GM12891 (cell line): ENCODE measurements around the gene PPP1R8.
"Not testable (repeated sequence)": the region's sequence is repeated elsewhere in the genome, so short reads cannot be mapped to it uniquely, and the experiment has no call there.

Experiments used
- DNase-seq: peaks from one replicate; pipeline ENCODE4 v3.0.0; 2011; ENCODE audit warnings: low spot score; ENCODE audit not compliant: insufficient read length
- FAIRE-seq: peaks from 2 replicates; lab custom pipeline; 2011; peaks lifted over from hg19 to GRCh38; lab: Jason Lieb, UNC
- PAX5 ChIP-seq: IDR thresholded peaks from 2 replicates; pipeline ENCODE4 v1.6.1; 2011; ENCODE audit warnings: low read length, moderate library complexity, mild to moderate bottlenecking; ENCODE audit not compliant: insufficient read depth, severe bottlenecking
- POLR2A ChIP-seq: IDR thresholded peaks from 2 replicates; pipeline ENCODE4 v1.6.1; 2011; ENCODE audit warnings: low read depth, low read length, control low read depth
- POLR2AphosphoS5 ChIP-seq: IDR thresholded peaks from 2 replicates; pipeline ENCODE4 v1.6.1; 2011; ENCODE audit warnings: low read depth, low read length, control low read depth
- POU2F2 ChIP-seq: IDR thresholded peaks from 2 replicates; pipeline ENCODE4 v1.6.1; 2011; ENCODE audit warnings: low read depth, mild to moderate bottlenecking, control low read depth, low read length, moderate library complexity
- SPI1 ChIP-seq: IDR thresholded peaks from 2 replicates; pipeline ENCODE4 v1.6.1; 2011; ENCODE audit warnings: low read depth, low read length, control low read depth
- TAF1 ChIP-seq: IDR thresholded peaks from 2 replicates; pipeline ENCODE4 v1.6.1; 2011; ENCODE audit warnings: low read depth, low read length, control low read depth

PPP1R8 gene

DNA sequence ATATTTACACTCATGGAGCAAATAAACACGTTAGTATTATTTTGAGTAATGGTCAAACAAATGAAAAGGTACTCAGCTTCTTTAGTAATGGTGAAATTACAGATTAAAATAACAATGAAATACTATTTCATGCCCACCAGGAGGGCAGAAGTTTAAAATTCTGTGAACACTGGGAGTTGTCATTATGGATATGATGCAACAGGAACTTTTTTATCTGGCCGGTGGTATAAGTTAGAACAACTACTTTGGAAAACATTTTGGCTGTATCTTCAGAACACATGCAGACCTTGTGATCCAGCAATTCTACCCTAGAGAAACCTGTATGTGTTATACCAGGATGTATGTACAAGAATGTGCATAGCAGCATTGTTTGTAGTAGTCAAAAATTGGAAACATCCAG lies 23.2 kb upstream of the PPP1R8 start:
- no peak for FAIRE-seq
- no peak for DNase-seq
- TF ChIP-seq POU2F2 (no peak), TAF1 (no peak)

DNA sequence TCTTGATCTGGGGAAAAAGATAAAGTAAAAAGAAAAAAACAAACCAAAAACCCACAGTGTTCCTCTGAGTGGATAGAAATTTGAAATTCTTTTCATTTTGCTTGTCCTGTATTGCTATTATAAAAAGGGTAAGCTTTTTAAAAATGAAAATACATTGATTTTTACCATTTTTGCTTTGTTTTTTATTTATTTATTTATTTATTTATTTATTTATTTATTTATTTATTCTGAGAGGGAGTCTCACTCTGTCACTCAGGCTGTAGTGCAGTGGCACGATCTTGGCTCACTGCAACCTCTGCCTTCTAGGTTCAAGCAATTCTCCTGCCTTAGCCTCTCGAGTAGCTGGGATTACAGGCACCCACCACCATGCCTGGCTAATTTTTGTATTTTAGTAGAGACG lies 22.5 kb upstream of the PPP1R8 start:
- FAIRE-seq, DNase-seq: not testable (repeated sequence)

DNA sequence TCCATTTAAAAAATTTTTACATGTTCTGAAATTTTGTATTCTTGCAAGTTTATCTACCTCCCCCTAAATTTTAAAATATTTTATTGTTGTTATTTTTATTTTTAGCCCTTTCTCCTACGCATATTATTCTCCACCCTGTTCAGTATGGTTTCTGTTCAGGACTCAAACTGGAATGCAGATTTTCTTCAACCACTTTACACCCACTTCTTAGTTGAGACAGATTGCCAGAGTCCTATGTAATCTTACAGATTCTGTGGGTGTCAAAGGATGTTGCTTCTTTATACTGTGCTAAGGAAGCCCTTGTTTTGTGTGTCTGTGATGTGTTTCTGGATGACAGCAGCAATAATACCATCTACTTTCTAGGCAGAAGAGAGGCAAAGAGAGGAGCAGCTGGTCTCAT lies 20.7 kb upstream of the PPP1R8 start:
- TF ChIP-seq PAX5 = no peak
- DNase-seq = no peak
- FAIRE-seq = no peak

DNA sequence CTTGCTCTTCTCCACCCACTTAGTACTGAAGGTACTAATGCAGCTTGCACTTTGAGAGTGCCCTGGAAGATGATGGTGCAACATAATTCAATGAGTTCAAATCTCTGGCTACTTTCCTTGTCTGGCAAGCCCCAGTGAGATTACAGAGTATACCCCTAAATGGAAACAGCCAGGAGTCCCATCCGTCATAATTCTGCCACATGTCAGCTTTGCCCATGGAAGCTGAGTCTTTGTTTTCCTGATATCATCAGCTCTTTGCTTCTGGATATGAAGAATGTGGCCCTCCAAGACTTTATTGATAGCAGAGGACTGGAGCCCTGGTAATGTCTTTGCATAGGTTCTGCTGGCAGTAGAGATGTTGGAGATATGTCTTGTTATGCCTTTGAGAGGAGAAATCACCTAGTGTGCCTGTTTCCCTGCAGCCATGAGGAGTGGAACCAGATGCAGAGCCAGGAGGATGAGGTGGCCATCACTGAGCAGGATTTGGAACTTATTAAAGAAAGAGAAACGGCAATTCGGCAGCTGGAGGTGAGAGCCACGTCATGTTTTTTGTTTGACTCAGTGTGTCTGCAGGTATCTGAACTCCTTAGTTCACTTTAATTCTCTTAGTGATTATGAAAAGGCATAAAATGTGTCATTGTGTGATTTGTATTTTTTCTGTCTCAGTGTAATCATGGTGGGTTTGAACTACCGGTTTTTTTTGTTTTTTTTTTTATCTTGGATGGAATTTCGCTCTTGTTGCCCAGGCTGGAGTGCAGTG lies 18.7 kb upstream of the PPP1R8 start:
- TF ChIP-seq POLR2A (no peak), POLR2AphosphoS5 (no peak), SPI1 (no peak), POU2F2 (no peak), TAF1 (no peak), PAX5 (no peak)
- FAIRE-seq = no peak
- DNase-seq = no peak

DNA sequence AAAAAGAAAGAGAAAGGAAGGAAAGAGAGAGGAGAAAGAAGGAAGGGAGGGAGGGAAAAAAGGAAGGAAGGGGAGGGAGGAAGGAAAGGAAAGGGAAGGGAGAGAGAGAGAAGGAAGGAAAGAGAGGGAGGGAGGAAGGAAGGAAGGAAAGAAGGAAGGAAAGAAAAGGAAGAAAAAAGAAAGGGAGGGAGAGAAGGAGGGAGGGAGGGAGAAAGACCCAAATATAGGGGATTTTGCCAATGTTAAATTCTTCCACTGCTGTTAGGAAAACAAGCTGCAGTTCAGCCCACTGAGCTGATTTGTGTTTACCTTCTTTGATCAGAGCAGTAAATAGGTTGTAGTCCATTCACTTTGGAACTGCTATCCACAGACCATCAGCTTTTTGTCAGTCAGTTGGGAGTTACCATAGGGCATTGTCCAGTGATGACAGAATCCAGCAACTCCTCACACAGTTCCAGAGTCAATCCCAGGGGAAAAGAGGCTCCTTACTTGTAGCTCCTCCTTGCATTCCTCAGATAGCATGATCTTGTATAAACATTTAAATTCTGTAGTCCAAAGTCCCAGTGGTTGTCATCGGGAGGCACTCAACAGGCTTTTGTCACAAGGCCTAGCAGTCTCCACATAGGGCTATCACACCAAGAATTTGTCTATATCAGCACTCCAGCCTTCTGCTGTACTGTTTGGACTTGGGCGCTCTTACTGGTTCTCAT lies 13.5 kb upstream of the PPP1R8 start:
- FAIRE-seq (no peak), DNase-seq (no peak)
- no peak for TF ChIP-seq POLR2A
- TF ChIP-seq POU2F2 = no peak
- no peak for TF ChIP-seq PAX5

DNA sequence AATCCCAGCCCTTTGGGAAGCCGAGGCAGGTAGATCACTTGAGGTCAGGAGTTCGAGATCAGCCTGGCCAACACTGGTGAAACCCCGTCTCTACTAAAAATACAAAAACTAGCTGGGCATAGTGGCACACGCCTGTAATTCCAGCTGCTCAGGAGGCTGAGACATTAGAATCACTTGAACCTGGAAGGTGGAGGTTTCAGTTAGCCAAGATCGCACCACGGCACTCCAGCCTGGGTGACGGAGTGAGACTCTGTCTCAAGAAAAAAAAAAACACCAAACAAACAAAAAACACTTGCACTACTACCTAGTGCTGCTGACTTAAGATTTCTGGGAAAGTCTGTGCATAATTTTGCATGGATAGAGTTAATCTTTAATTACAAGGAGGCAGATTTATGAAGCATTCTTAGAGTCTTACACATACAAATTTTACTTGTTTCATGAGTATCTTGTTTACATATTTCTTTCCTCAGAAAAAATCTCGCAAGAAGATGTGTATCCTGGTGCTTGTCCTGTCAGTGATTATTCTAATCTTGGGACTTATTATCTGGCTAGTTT lies 8.7 kb upstream of the PPP1R8 start:
- FAIRE-seq (no peak), DNase-seq (no peak)
- TF ChIP-seq PAX5 (no peak), TAF1 (no peak), POLR2A (no peak), SPI1 (no peak), POU2F2 (no peak), POLR2AphosphoS5 (no peak)

DNA sequence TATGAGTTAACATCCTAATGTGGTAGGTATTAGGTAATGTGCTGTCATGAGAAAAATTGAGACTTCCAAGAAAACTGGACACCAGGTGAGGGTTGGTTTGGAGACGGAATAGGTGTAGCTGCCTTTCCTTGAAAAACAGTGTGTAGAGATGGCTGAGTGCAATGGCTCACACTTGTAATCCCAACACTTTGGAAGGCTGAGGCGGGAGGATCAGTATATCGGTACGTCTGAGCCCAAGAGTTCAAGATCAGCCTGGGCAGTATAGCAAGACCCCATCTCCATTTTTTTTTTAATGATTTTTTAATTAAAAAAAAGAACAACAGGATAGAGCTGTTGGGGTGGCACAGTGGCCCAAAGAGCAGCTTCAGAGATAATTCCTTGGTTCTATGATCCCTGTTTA lies 6.8 kb upstream of the PPP1R8 start:
- no peak for TF ChIP-seq SPI1
- no peak for TF ChIP-seq TAF1
- TF ChIP-seq POLR2A = no peak
- no peak for TF ChIP-seq PAX5
- no peak for TF ChIP-seq POU2F2
- no peak for TF ChIP-seq POLR2AphosphoS5
- FAIRE-seq = no peak
- DNase-seq = no peak

DNA sequence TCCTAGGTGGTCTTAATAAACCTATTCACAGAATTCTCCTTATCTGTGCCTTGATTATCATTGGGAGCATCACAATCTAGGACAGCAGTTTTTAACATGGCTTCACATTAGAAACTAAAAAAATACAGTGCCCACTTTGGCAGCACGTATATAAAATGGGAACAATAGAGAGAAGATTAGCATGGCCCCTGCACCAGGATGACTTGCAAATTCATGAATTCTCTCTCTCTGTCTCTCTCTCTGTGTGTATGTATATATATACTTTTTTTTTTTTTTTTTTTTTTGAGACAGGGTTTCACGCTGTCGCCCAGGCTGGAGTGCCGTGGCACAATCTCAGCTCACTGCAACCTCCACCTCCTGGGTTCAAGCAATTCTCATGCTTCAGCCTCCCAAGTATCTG lies 6.2 kb upstream of the PPP1R8 start:
- FAIRE-seq (no peak), DNase-seq (no peak)
- no peak for TF ChIP-seq POLR2A

DNA sequence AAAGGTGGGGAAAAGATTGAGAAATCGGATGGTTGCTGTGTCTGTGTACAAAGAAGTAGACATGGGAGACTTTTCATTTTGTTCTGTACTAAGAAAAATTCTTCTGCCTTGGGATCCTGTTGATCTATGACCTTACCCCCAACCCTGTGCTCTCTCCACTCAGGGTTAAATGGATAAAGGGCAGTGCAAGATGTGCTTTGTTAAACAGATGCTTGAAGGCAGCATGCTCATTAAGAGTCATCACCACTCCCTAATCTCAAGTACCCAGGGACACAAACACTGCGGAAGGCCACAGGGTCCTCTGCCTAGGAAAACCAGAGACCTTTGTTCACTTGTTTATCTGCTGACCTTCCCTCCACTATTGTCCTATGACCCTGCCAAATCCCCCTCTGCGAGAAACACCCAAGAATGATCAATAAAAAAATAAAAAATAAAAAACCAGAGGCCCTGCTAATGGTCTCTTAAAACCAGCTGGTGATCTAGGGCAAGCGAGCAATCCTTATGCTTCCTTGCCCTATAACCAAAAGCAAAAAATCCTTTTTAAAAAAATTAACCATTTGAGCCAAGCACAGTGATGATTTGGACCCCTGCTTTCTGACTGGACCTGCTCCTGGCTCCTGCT lies 1.1 kb upstream of the PPP1R8 start:
- not testable (repeated sequence) for FAIRE-seq, DNase-seq

DNA sequence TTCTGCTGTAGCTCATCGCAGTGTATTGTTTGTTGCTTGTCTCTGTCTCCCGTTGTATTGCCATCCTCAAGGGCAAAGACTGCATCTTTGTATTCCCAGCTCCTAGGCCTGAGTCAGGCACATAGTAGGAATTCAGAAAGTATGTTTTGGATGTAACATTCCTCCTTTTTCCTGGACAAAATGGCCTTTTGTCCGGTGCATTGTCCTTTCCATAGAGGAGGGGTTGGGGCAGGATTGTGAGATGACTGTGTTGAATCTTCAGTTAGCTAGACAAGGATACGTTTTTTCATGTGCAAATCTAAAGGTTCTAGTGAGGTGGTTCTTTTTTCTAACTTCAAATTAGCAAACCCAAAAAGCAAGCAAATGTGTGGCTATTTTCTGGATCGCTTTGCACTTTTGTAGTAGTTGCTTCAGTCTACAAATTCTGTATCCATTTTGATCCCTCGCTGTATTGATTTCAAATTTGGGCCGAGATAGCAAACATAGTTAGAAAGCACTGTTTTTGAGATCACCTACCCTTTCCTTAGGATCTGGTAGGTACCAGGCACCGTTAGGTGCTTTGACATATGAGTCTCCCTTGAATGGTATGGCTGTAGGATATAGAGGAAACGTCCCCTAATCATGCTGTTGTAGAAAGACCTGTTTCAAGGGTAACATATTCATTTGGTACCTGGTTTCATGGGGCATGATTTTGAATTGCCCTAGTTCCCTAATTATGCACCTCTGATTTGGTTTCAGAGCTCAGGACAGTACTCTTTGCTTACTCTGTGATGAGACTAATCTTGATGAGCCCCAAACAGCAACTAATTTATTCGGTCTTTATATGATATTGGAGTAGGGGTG lies 1.2 kb downstream of the PPP1R8 start:
- no peak for TF ChIP-seq POLR2AphosphoS5
- no peak for TF ChIP-seq TAF1
- TF ChIP-seq PAX5 = no peak
- TF ChIP-seq POU2F2 = no peak
- TF ChIP-seq SPI1 = no peak
- no peak for TF ChIP-seq POLR2A
- FAIRE-seq = peak; percentile 59
- no peak for DNase-seq
